ENCODE measurements around the gene NATD1.

The NATD1 gene

DNA sequence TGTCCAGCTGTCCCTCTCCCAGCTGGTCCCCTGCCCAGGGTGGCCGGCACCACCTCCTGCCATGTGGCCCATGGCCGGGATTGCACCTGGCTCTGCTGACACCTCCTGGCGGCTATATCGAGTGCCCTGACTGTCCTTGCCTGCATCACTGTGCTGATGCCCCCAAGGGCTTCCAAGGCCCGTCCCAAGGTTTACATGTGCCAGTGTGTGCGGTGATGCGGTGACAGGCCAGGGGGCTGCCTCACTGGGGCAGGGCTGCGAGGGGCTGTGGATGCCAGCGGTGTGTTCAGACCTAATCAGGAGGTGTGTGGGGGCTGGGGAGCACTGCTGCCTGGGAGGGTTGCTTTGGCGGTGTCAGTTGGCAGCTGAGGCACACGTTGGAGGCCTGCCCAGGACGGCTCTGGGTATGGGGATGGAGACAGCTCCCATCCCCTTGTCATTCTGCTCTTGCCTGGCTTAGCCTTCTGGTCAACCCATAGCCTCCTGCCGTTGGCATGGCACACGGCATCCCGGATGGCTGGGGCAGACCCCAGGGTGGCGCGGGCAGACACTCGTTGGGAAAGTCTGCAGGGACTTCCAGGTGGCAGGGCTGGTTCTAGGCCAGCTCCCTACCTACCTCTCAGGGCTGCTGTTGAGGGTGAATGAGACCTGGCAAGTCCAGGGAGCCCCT lies 36.8 kb upstream of the NATD1 start:
- peak; percentile 55 to 85 for DNase-seq

DNA sequence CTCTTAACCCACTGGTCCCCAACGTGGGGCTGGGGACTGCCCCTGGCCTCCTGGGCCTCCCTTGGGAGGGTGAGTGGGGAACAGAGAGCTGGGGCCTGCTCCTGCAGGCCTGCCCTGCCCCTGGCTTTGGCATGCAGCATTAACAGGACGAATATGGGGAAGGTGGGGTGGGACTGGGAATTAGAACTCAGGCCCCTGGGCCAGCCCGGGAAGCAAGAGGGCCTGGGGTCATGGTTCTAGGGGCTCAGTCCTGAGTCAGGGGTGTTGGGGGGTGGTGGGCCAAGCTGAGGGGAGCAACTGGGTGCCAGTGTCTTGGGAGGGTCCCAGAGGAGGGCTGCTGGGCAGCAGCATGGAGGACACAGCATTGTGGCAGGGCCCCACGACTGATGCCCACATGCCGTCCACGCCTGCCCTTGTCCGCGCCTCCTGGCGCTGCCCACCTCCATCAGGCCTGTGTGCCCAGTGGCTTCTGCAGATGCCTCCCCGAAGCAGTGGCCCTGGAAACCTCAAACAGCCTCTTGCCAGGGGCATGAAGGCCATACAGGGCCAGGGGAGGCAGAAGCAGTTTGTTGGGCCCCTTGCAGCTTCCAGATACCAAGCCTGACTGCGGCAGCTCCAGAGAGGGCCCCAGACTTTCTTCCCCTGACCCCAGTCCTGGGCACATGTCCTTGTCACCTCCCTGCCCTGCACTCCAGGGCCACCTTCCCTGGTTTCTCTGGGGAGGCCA lies 36.1 kb upstream of the NATD1 start:
- no peak for DNase-seq

DNA sequence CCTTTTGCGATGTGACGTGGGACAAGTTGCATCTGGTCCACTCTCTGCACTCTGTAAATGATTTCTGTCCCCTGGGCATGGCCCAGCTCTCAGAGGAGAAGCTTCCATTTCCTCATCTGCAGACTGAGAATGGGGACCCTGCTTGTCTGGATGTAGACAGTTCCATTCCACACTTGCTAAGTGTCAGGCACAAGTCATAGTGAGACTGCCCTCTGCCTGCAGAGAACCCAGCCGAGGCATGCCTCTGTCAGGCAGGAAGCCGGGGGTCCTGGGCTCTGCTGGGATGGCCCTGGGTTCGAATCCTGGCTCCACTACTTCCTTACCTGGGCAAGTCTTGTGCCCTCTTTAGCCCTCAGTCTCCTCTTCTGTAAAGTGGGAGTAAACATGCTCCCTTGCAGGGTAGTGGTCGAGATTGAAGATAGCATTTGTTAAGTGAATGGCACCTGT lies 35.4 kb upstream of the NATD1 start:
- no peak for DNase-seq

DNA sequence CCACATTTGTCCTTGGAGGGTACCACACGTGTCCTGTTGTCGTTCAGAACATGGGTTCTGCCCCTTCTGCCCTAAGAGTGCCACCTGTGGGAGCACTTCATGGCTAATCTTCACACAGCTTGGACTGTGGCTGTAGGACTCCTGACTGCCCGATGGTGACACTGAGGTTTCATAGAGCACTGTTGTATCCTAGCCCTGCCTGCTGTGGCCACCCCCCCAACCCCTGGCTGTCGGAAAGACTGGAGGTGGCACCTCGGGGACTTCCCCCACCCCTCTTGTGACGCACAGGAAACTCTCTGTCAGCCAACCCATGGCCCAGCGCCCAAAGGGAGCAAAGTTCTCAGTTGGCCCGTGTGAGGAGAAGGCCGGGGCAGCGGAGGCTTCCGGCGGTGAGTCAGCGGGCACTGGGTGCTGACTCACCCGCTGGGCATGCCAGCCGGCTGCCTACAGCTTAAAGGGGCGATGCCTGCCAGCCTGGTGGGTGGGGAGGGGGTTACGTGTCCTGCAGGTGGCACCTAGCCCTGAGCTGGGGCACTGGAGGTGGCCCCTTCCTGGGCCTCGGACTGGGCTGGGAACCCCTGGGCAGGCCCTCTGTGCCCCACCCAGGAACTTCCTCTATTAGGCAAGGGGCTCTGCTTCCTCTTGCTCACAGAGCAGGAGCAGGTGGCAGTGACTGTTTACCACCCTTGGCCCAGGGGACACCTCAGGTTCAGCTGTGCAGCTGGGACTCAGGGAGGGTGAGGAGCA lies 34.7 kb upstream of the NATD1 start:
- peak; percentile 49 to 81 for DNase-seq

DNA sequence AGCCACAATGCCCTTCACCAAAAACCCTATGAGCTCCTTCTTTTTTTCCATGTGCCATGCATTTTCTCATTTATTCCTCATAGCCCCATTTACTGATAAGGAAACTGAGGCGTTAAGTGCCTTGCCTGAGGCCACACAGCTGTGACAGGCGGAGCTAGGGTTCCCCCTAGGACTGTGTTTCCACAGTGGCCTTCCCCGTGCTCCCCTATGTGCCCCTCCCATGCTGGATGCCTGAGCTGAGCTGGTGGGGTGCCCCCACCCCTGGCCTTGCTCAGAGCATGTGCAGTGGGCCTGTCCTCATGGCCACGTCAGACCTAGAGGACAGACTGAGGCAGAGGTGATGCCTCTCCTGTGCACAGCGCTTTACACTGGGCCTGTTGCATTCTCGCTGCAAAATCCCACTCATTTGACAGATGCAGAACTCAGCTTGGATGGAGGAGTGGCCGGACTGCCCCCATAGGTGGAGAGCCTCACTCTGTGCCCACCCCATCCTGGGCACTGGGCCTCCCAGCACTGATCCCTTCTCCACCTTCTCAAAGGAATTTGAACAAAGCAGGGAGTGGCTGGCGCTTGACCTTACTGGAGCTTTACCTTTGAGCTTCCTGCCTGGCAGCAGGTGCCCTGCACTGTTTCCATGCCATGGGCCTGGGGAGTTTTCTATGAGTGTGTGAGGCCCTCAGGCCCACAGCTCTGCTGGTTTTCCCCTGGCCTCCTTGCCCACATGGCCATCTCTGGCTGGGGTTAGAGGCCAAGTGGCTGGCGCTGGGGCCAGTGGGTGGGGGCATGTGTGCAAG lies 33.9 kb upstream of the NATD1 start:
- no peak for DNase-seq

DNA sequence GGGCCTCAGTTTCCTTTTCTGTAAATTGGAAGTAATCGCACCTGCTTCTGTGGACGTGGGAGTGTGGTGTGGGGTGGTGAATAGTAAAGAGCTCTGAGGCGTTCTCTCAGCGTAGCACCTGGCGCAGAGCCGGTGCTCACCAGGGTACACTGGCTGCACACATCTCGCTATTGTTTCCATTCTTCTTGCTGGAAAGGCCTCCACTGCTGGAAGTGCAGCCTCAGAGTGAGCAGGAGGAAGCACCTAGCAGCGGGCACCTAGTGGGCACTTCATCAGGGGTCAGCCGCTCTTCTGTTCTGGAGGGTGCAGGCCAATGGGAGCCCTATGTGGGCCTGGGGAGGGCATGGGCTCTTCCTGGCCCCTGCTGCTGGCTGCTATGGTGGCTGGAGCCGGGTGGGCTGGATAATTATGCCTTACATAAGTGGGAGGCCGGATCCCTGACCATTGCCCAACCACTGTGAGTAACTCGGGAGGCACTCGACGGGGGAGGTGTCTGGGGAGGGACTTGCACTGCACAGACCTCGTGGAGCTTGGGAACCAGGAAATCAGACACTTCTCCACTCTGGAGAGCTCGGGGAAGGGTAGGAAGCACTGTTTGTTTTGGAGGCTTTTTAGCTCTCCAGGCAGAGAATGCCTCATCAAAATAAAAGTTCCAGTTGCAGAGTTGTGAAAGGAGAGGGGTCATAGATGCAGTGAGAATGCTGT lies 33.0 kb upstream of the NATD1 start:
- peak in 1 of 2 experiments; percentile 51 for DNase-seq

DNA sequence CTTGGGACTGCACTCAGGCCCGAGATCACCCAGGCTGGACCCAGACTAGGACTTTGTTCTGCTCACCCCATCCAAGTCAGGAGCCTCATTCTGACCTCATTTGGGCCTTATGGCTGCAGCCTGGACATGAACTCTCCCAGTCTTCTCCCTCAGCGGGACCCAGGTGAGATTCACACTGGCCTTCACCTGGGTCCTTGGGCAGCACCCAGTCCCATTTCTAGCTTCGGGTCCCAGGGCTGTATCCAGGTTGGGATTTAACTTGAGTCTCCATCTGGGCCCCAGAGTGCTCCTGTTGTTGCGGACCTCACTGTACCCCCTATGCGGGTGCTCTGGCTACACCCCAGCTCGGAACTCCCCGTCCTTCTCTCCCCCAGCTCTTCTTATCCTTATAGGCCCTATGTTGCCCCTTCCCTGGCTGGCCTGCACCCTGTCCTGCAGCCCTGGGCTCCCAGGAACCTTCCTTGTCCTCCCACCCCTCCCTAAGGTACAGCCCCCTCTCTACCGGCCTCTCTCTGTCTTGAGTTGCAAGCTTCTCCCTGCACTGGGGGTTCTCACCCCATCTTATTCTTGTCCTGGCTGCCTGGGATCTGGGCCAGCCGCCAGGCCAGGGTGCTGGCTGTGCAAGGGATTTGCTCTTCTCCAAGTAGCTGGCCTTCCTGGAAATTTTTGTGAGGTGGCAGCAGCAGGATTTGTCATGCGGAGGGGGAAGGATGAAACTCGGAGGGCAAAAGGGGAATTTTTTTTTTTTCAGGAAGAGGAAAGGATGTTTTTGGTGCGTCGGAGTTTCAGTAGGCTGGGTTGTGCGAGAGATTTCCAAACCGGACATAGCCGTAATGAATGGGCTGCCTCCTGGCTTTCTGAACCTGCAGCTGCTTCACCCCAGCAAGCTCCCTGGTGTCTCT lies 32.2 kb upstream of the NATD1 start:
- DNase-seq = no peak

DNA sequence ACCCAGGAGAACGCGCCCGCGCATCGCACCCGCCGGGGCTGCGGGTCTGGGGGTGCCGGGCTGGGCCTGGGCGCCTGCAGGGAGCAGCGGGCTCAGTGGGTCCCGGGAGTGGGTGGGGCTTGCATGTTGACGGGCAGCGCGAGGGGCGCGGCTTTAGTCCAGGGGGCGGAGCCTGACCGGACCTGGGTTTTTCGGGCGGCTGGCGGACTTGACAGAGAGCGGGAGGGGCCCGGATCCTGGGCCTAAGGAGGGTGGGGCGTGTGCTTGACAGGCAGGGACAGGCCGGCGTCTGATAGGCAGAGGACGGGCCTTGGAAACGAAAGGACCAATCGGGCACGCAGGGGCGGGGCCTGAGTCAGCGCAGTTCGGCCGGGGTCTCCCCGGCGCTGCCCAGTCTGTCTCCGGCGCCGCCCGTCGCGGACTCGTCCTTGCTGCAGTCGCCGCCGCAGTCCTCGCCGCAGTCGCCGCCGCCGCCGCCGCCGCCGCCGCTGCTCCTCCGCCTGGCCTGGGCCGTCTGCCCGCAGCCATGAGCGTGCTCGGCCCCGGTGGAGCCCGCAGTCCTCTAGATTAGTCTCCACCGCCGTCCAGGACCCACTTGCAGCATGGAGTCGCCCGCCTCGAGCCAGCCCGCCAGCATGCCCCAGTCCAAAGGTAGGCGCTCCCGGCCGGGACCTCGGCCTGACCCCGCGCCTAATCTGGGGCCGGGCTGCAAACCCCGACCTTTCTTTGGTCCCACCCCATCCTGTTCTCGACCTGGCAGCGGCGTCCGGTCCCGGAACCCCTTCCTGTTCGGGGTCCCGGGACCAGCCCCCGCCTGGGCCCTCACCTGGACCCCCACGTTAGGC lies 31.3 kb upstream of the NATD1 start, which contains the start of gene MAP2K3:
MAP2K3 (plus strand) TSS at position 393 of the 845 bp plus-strand sequence; CDS start at position 603, 210 bp downstream.
- peak; percentile 90 to 98 for DNase-seq

DNA sequence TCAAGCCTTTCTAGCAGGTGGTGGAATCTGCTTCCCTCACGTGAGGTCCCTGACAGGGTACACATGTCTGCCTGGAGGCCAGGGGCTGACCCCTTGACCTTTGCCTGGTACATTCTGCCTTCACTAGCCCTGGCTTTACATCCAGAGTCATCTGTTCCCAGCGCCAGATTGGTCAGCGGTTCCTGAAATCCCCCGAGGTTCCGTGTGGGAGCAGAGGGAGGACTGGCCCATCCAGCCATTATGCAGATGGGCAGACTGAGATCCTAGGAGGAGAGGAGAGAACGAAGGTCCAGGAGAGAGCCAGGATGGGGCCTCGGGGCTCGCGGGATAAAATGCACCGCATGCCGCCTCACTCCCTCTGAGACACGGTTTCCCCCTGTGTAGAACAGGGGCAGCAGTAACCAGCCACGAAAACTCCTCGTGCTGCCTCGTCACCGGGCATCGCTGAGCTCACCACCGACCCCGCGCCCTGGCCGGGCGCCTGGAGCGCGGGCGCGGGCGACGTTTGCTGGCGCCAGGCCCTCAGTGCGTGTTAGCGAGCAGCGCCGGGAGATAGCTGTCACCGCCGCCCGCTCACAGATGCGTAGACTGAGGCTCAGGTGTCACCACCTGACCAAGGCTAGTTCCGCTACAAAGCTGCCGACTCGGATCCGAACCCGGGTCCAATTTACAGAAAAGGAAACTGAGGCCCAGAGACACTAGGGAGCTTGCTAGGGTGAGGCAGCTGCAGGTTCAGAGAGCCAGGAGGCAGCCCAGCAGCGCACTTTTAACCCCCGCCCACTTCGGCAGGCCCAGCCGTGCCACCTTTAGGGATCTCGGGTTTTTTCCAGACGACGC lies 30.5 kb upstream of the NATD1 start:
- DNase-seq = no peak

DNA sequence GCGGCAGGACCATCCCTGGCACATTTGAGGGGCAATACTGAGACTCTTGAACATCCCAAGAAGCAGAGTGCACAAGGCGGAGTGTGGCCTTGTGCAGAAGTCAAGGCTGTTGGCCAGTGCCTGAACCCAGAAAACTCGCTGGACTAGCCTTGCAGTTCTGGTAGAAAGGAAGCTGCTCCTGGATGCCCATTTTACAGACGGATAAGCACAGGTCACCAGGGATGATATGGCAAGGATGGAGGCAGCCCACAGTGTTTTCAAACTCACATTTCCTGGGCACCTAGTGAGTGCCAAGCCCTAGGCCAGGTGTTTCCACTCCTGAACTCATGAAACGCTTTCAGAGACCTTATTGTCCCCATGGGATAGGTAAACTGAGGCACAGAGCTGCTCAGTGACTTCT lies 29.6 kb upstream of the NATD1 start:
- DNase-seq = no peak

DNA sequence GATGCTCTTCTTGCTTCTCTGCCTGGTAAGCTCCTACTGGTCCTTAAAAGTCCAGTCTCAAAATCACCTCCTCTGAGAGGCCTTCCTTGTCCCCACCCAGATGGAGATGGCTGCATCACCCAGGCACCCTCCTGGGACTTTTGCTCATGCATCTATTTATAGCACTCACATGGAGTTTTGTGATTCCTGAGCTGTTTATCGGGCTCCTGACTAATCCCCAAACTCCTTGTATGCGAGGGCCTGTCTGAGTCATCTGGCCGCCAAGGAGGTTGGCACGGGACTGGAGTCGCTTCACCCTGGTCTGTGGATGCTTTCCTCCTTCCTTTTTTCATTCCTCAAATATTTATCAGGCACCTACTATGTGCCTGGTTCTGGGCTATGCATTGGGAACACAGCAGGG lies 29.0 kb upstream of the NATD1 start:
- DNase-seq = peak in 1 of 2 experiments; percentile 29

DNA sequence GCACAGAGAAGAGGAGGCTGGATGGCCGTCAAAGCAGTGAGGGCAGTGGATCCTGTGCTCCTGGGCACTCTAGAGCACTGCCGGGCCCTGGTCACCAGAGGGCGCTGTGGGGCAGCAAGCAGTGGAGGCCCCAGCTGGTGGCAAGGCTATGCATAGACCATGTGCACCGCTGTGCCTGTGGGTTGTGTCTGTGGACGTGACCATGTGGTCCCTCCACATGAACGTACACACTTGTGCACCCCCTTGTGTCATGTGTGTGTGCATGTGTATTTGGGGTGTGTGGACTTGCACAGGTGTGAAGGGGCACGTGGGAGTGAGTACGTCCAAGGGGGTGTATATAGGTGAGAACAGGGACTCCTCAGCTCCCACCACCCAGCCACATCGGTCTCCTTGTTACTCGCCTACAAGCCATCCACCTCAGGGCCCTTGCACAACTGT lies 26.9 kb upstream of the NATD1 start:
- peak; percentile 58 to 87 for DNase-seq

DNA sequence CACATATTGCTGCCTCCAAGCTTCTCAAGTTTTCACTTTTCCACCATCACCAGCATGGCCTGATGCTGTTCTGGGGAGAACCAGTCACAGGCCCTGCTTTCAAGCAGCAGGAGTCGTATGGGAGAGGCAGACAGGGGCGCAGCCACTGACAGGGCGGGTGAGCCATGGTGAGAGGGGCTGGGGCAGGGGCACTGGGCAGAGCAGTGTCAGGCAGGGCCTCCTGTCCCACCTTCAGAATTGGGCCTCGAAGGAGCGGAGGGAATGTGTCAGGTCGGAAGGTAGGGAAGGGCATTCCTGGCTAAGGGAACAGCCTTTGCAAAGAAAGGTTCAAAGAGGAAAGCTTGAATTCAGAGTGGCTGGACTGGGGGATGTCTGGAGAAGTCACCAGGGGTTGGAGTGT lies 26.4 kb upstream of the NATD1 start:
- DNase-seq = no peak

DNA sequence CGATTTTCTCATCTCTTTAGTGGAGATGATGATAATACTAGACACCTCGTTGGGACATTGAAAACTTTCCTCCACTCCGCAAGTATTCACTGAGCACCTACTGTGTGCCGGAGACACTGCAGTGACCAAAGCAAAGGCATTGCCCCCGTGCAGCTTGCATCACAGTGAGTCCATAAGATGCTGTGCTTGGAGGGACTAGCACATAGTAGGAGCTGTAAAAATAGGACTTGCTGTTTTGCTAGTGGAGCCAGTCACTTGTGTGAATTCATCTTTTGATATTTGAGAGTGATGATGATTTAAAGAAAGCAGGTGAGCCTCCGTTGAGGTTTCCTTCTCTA lies 26.0 kb upstream of the NATD1 start:
- no peak for DNase-seq

DNA sequence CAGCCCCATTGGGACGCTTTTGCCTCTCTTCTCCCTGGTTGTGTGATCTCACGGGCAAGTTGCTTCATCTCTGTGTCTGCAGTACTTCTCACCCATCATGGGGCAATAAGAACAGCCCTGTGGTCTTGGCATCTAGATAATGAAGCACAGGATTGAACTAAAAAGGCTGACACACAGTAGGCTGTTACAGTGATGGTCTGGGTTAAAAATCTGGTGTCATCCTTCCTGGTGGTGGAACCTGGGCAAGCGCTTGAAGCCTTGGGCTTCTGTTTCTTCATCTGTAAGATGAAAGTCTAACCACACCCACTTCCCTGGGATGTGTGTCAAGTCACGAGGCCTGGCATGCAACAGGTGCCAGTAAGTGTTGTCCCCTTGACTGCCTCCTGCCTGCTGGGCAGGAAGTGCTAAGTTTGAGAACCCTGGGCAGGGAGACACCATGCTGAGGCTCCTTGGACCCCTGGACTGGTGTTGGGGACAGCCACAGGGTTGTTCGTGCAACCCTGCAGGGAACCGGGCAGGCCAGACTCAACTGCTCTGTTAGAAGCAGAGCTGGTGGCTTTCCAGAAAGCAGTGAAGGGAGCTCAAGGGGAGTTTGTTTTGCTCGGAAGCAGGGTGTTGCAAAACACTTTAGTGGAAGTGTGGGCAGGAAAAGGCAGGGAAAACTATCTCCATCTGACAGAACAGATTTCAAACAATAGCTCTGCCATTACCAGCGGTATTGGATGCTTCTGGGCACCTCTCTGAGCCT lies 25.4 kb upstream of the NATD1 start:
- DNase-seq = no peak

DNA sequence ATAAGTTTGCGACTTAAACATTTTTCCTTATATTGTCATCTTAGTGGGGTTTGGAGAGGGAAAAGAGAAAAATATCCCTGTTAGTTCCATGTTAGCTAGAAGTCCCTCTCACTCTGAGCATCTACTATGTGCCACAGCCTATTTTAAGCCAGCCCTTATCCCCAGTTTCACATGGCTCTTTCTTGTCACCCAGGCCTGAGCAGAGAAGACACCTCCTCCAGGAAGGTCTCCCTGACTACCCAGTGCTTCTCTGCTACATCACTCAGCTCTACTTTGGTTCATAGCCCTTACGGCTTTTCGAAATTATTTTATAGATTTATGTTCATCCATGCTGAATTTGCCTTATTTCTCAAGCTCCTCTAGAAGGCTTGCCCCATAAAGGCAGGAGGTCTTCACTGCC lies 24.1 kb upstream of the NATD1 start:
- DNase-seq = no peak

DNA sequence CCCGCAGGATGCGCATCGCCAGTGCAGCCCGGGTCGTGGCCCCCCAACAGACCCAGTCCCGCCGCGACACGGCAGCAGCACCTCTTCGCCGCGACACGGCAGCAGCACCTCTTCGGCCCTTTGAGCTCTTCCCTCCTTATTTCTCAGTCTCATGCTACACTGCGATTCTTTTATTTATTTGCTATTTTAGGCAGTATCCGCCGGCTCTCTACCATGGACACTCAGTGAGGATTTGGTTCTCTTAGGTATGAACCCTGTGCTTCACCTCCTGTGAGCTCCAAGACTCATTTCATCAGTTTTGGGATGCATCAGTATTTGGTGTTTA lies 23.0 kb upstream of the NATD1 start:
- DNase-seq = no peak

DNA sequence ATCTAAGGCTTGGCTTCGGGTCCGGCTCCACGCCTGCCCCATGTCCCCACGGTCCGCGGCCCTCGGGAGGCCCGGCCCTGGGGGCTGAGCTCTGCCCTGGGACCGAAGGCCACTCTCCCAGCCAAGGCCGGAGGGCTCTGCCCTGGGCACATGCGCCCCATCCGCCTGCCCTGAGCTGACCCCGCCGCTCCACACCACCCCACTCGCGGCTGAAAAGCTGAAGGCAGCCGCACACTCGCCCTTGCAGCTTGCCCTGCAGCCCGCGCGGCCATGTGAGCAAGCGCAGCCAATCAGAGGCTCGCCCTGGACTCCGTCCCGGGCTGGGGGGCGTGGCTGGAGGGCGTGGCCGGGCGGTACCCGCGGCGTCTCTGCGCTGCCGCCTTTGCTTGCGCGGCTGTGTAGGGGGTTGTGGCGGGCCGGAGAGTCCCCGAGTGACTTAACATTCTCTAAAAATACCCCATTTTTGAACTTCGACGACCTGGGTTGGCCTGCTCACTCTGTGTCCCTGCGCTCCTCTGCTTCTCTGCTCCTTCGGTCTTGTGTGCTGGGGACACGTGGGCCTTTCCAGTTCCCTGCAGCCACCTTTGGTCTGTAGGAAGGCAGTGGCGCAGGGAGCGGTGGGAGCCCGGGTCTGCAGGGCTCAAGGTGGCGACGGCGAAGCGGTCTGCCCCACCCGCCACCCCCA lies 22.5 kb upstream of the NATD1 start:
- peak; percentile 30 to 92 for DNase-seq
